ENCODE data around the gene AFF2. TPM values are rescaled to one million over a fixed set of nuclear protein-coding genes. Genes with fewer than 3 reads are reported as not detected.

Gene AFF2
- total and polyA plus RNA-seq, 3 donors from 2014 or later: 4.7 to 28.1 (median 21.3) TPM

DNA sequence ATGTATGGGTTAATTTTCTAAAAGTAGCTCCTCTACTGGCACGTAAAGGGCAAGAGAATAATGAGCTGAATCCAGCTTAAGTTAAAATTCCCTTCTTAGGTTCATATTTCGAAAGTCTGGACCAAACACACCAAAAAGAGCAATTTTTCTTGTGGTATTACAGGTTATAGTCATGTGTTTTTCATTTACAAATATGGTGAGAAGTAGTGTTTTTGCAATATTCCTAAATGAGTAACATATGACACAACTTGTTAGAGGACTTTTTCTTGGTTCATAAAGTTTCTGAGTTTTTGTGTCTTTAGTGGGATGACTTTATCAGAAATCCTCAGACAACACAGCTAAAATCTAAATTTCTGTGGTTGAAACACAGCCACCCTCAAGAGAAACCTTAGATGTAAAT is 172.1 kb downstream of the AFF2 start:
- no peak for DNase-seq
- intact Hi-C loops (cut with DNase I; ENCODE audit: low total_unique reads): no loop called here
- Histone ChIP-seq H3K4me3 (no peak overlapping the region), H3K27me3 (no peaks in the 10 kb centered on the region), H3K4me1 (no peaks in the 10 kb centered on the region), H3K27ac (no peak overlapping the region), H3K9me3 (no peaks in the 10 kb centered on the region), H3K36me3 (ENCODE audit: low read depth, missing control alignments) (no peaks in the 10 kb centered on the region)
- WGBS, 2 donors: 83 to 84% methylated on average over 2 of the region's 2 CpGs
- TF ChIP-seq POLR2A (IDR thresholded peaks at IDR 0.05): no peak
- TF ChIP-seq, protein P1, sequence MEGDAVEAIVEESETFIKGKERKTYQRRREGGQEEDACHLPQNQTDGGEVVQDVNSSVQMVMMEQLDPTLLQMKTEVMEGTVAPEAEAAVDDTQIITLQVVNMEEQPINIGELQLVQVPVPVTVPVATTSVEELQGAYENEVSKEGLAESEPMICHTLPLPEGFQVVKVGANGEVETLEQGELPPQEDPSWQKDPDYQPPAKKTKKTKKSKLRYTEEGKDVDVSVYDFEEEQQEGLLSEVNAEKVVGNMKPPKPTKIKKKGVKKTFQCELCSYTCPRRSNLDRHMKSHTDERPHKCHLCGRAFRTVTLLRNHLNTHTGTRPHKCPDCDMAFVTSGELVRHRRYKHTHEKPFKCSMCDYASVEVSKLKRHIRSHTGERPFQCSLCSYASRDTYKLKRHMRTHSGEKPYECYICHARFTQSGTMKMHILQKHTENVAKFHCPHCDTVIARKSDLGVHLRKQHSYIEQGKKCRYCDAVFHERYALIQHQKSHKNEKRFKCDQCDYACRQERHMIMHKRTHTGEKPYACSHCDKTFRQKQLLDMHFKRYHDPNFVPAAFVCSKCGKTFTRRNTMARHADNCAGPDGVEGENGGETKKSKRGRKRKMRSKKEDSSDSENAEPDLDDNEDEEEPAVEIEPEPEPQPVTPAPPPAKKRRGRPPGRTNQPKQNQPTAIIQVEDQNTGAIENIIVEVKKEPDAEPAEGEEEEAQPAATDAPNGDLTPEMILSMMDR (IDR thresholded peaks at IDR 0.05): no peak

DNA sequence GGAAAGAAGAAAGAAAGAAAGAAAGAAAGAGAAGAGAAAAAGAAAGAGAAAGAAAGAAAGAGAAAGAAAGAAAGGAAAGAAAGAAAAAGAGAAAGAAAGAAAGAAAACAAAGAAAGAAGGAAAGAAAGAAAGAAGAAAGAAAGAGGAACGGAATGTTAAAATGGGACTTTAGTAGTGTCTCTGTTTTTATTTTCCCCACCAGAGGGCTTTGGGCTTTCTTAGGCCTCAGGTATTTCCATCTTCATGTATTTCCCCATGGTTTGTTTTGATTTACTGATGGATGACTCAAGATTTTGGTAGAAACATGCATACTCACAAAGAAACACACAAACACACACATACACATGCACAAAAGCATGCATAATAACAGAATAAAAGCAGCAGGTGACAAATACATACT is 181.2 kb downstream of the AFF2 start:
- TF ChIP-seq POLR2A (IDR thresholded peaks at IDR 0.05): no peak
- TF ChIP-seq, protein P1 (IDR thresholded peaks at IDR 0.05): no peak
- 95 to 100% methylated on average over 1 of the region's 1 CpG for WGBS, 2 donors
- Histone ChIP-seq H3K27me3 (no peaks in the 10 kb centered on the region), H3K27ac (no peak overlapping the region), H3K9me3 (no peaks in the 10 kb centered on the region), H3K4me3 (no peak overlapping the region), H3K4me1 (no peaks in the 10 kb centered on the region), H3K36me3 (ENCODE audit: low read depth, missing control alignments) (no peaks in the 10 kb centered on the region)
- intact Hi-C loops (cut with DNase I; ENCODE audit: low total_unique reads): no loop called here
- DNase-seq: no peak

DNA sequence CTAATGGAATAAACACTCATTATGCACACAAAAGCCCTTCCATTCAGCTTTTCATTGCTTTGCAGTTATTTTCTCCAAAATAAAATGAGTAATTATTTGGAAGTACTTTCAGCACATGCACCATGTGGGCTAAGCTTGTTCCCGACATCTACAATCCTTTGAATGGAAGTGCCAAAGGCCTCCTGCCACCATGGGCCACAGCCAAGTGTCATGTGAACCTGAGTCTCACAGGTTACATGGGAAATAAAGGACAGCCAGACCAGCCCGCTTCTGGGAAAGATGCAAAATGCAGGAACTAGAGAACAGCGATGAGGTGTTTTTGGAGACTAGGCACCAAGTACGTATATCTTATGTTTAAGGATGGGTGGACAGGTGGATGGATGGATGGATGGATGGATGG is 181.8 kb downstream of the AFF2 start:
- Histone ChIP-seq H3K4me1 (no peaks in the 10 kb centered on the region), H3K27me3 (no peaks in the 10 kb centered on the region), H3K27ac (no peak overlapping the region), H3K36me3 (ENCODE audit: low read depth, missing control alignments) (no peaks in the 10 kb centered on the region), H3K9me3 (no peaks in the 10 kb centered on the region), H3K4me3 (no peak overlapping the region)
- WGBS, 2 donors: 67 to 91% methylated on average over 2 to 4 of the region's 4 CpGs
- no peak for DNase-seq
- intact Hi-C loops (cut with DNase I; ENCODE audit: low total_unique reads): no loop called here
- TF ChIP-seq, protein P1 (IDR thresholded peaks at IDR 0.05): no peak
- TF ChIP-seq POLR2A (IDR thresholded peaks at IDR 0.05): no peak

DNA sequence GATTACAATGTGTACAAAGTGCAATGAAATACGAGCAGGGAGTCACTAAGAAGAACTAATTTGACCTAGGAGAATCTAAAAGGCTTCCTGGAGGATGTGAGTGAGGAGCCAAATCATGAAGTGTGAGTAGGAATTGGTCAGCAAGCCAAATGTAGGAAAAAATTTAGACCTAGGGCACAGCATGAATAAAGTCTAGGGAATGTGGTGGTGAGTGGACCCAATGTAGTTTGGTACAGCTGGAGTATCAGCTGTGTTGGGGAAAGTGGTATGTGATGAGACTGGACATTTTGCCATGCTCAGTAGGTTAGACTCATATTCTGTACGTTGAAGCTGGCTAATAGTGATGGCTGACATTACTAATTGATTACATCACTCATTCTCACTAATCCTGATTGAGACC is 191.0 kb downstream of the AFF2 start:
- H3K36me3 ChIP-seq (ENCODE audit: low read depth, missing control alignments): no peaks in the 10 kb centered on the region
- H3K9me3 ChIP-seq: no peaks in the 10 kb centered on the region
- H3K4me1 ChIP-seq: no peaks in the 10 kb centered on the region
- 78 to 80% methylated on average over 2 of the region's 2 CpGs for WGBS, 2 donors
- no peak overlapping the region for H3K4me3 ChIP-seq
- H3K27me3 ChIP-seq: no peaks in the 10 kb centered on the region
- intact Hi-C loops (cut with DNase I; ENCODE audit: low total_unique reads): no loop called here
- no peak for TF ChIP-seq POLR2A (IDR thresholded peaks at IDR 0.05)
- TF ChIP-seq, protein P1 (IDR thresholded peaks at IDR 0.05): no peak
- no peak for DNase-seq
- H3K27ac ChIP-seq: no peak overlapping the region

DNA sequence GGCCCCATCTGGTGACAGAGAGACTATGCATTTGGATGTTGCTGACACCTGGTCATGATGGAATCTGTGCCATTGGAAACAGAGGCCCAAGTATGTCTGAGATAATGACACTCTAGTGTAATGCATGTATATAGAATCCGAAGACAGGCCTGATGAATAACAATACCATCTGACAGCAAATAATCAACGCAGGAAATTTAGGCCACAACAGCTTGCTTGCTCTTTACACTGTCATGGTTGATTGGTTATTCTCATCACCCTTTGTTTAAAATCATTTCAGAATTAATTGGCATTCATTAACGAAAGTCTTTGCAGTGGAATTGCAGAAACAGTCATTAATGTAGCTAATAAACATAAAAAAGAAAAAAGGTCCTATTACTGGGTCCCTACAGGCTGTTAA is 194.8 kb downstream of the AFF2 start:
- Histone ChIP-seq H3K27ac (no peak overlapping the region), H3K9me3 (no peaks in the 10 kb centered on the region), H3K36me3 (ENCODE audit: low read depth, missing control alignments) (no peaks in the 10 kb centered on the region), H3K4me3 (no peak overlapping the region), H3K4me1 (no peaks in the 10 kb centered on the region), H3K27me3 (no peaks in the 10 kb centered on the region)
- TF ChIP-seq, protein P1 (IDR thresholded peaks at IDR 0.05): no peak
- no peak for TF ChIP-seq POLR2A (IDR thresholded peaks at IDR 0.05)
- WGBS, 2 donors: 71 to 86% methylated on average over 3 of the region's 3 CpGs
- intact Hi-C loops (cut with DNase I; ENCODE audit: low total_unique reads): no loop called here
- DNase-seq: no peak

All from testis (tissue), 3 donors.